ENCODE results near the gene MGMT. TPM values are rescaled to one million over a fixed set of nuclear protein-coding genes. Genes with fewer than 3 reads are reported as not detected.

Gene MGMT
- total RNA-seq, 1 experiment from 2014 or later, result 0.61 TPM

DNA sequence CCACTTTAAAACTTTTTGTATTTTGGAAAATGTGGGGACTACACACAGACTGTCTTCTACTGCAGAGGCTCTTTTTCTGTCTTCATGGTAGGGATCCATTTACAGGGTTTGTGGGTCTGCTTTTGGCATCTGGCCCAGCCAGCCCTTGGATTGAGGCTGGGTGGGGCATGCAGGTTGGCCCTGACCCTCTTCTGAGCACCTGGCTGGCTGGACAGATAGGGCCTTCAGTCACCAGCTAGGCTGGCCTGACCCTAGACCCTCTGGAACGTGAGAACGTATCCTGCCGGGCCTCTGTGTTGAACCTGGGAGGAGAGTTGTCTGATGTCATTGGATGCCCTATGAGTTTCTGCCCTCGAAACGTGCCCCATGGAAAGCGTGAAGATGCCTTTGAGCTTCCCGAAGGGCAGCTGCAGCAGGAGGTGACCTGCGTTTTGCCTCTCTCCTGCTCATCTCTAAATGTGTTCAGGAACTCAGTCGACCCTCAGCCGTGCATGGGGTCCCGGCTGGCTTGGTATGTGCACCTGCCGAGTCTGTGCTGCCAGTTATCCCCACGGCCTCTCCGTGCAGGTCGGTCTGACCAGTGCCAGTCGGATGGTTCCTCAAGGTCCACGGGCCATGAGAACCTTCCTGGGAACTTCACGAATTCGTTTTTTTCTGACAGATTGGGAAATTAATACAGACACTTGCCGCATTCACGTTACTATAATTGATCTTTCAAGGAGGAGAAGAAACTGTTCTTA, 74.9 kb downstream of the MGMT start:
- DNase-seq (ENCODE audit: low read depth), result no peak

- no peak for DNase-seq (ENCODE audit: low read depth)
Observed at GRCh38 chr10:129542589-129542988, 75.5 kb downstream of the MGMT start.

DNA sequence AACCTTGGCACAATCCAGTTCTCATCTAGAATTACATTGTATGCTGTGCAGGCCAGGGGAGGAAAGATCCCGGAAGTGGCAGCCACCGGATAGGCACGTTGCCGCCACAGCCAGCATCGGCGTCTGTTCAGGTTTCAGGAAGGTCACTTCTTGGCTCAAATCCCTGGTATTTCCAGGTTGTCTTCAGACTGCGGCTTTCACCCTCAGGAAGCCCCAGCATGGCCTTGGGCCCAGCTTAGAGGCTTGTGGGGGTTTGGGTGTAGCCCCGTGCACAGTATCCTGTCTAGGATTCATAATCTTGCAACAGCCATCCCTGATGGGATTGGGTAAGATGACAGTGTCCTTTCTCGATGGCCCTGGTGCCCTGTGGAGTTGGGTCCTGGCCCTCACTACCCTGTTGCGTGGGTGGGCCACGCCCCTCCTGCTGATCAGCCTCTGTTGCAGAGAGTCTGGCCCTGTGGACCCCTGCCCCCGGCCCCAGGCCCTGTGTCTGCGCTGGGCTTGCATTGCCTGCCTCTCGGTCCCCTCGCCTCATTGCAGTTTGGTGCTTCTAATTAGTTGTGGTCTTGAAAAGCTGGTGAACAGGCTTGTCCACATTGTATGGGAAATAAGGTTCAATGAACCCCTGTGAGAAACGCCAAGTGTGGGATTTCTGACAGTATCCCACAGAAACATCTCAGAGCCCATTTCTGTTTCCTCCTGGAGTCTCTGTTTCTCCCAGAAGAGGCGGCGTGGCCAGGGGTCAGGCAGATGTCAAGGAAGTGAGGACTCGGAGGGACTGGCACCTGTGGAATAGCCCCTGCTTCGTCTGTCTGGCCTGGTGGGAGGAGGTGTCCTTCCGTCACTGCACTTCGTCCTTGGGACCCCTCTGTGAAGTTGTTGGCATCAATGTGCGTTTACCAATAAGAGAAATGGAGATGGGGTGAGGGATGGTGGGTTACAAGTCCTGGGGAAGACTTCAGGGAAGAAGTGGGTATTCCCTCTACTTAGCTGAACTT, 77.5 kb downstream of the MGMT start:
- DNase-seq (ENCODE audit: low read depth), result no peak

- peak; percentile 28 for DNase-seq (ENCODE audit: low read depth)
Observed at GRCh38 chr10:129545261-129545660, 78.2 kb downstream of the MGMT start.

GRCh38 chr10:129546106-129546505, 79.1 kb downstream of the MGMT start:
- no peak for DNase-seq (ENCODE audit: low read depth)

DNA sequence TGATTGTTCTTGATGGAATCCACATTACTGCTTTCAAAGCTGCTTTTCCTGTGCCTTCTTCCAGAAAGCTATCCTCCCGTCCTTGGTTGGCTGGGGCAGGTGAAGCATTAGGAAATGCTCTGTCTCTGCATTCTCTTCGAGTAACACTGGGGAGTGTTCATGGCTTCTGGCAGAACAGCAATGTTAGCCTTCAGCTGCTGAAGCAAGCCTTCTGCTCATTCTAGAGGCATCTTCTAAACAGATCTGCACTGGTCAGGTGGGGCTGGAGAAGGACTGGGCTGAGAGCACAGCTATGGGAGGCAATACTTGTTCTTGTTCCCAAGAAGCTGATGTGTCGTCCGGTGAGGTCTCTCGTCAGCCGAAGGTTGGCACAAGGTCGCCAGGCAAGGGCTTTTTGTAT, 80.6 kb downstream of the MGMT start:
- no peak for DNase-seq (ENCODE audit: low read depth)

GRCh38 chr10:129548600-129548999, 81.6 kb downstream of the MGMT start:
- DNase-seq (ENCODE audit: low read depth), result no peak

DNA sequence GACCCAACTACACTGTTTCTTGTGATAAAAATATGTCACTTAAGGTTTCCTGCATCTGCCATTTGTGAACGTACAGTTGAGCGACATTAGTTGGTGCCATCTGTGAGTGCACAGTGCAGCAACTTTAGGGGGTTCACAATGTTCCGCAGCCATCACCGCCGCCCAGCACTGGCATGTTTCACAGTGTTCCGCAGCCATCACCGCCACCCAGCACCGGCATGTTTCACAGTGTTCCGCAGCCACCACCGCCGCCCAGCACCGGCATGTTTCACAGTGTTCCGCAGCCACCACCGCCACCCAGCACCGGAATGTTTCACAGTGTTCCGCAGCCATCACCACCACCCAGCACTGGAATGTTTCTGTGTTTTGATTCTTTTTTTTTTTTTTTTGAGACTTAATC, 83.0 kb downstream of the MGMT start:
- DNase-seq (ENCODE audit: low read depth), result no peak

DNA sequence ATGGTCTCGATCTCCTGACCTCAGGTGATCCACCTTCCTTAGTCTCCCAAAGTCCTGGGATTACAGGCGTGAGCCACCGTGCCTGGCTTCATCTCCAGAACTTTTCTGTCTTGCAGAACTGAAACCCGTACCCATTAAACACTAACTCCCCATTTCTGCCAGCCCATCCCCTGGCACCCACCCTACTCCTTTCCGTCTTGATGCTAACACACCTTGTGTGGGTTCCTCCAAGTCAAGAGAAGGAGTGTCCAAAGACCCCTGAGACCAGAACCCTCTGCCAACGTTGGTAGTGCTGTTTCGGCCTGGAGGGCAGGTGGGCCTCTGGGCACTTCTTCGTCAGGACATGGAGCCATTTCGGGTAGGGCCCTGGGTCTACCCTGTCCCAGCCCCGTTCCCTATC, 83.6 kb downstream of the MGMT start:
- DNase-seq (ENCODE audit: low read depth), result no peak

- no peak for DNase-seq (ENCODE audit: low read depth)
Observed at GRCh38 chr10:129552119-129552518, 85.1 kb downstream of the MGMT start.

DNA sequence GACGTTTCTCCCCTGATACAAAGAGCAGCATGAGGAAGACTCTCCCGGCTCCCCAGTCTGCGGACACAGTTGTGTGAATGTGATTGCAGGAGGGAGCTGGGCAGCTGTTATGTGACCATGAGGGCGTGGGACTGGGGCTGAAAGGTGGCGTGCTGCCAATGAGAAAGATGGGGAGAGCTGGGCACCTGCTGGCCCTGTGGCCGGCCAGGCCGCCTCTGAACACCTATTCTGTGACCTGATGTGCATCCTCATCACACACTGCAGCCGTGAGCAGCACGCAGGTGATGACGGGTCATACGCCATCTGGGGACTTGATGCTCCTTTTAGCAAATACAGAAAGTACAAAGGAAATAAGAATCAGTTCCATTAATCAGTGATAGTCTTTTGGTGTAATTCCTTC, 86.9 kb downstream of the MGMT start:
- DNase-seq (ENCODE audit: low read depth), result no peak

DNA sequence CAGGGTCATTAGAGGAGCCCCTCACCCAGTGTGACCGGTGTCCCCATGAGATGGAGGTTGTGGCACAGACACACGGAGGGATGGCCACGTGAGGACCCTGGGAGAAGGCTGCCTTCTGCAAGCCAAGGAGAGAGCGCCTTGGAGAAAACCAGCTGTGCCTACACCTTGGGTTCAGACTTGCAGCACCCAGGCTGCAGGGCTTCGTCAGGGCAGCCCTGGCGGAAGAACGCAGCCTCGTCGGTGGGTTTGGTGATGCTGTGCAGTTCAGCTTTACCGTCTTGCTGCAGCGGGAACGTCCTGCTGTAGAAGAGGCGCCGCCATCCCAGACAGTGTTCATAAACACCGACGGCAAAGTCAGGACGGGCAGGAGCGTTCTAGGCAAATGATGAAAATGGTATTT, 89.3 kb downstream of the MGMT start:
- DNase-seq (ENCODE audit: low read depth), result no peak

- DNase-seq (ENCODE audit: low read depth), result no peak
Observed at GRCh38 chr10:129560361-129560760, 93.3 kb downstream of the MGMT start.

DNA sequence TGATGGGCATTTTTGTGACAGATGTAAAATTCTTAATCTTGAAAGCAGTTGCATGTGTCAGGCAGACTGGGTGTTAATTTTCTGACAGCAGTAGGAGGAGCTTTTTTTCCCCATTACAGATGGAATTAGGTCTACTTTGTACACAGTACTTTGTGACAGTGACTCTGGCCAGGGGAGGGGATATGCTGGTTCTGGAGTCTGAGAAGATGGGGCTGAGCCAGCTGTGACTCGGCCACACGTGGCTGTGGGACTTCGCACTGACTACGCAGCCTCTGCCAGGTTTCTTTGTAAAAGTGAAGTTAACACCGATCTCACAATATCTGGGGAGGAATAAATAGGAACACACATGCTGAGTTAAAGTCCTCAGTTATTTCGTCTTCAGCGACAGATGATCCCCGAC, 95.4 kb downstream of the MGMT start:
- no peak for DNase-seq (ENCODE audit: low read depth)

DNA sequence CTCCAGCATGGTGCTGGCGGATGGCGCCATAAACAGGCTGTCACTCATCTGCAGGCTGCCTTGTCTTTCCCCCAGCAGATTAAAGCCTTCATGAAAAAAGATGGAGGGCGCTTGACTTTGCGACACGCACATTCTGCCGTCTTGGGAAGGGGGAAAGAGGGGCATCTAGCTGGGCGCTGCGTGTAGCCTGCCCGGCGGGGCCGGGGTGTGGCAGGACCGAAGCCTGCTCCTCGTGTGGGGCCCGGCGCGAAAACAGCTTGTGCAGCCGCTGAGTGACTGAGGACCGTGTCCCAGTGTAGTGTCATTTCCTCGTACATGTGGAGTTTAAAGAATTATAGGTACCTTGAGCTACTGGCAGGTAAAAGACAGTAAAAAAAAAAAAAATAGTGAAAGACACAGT, 97.9 kb downstream of the MGMT start:
- no peak for DNase-seq (ENCODE audit: low read depth)

DNA sequence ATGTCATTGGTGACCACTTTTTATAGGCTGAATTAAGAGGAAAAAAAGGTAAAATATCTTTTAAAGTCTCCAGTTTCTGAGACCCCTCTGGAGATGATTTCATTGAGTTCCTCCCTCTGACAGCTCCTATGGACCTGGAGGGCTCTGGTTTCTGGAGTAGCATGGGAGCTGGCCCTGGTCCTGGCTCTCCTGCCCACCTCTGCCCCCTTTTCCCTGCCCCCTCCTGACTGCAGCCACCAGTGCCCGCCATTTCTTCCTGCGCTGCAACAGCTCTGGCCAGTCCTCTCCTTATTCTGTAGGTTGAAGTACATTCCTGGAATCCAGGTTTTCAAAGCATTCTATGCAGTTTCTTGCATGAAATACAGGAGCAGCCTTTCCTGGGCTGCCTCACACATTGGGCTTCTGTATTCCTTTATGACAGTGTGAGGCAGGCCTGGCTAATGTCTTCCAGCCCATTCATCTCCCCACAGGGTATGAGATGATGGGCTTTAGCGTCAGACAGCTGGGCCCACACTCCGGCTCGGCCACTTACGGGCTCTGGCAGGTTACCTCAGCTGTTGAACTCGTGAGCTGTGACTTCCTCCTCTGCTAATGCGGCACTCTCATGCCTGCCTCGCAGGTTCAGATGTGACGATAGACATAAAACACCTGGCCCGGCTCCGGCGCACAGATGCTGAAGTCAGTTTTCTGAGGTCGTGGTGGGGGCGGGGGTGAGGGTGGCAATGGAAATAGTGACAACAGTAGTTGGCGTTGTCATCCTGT, 101.7 kb downstream of the MGMT start:
- no peak for DNase-seq (ENCODE audit: low read depth)

DNA sequence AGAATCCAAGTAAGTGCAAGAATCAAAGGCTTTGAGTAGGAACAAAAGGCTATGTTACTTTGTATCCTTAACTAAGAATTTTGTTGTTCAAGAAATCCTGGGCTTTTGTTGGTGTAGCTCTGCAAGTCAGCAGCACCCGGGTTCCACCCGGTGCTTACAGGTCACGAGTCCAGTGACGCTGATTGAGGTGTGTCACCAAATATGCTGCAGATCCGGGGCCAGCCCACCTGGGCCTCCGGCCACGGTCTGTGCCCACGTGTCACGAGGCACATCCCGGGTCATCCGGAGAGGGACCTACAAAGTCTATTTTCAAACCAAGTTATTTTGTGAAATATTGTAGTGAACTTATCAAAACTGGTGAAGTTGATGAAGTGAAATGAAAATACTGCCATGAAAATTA, 103.1 kb downstream of the MGMT start:
- DNase-seq (ENCODE audit: low read depth), result no peak

DNA sequence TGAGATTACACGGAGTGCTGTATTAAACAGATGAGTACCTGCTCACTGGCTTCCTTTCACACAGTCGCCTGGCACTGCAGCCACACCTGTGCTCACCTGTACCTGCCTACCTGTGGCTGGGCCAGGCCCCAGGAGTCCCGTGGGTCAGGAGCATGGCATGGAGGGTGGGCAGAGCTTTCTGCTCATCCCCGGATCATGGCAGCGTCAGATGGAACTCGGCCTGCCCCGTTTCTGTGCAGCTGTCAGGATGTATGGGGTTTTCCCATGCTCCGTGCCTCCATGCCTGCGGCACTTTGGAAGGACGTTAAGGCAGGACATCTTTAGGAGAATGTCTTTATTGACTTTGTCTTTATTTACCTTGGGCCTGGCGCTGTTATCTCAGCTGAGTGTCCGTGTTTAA, 112.2 kb downstream of the MGMT start:
- no peak for DNase-seq (ENCODE audit: low read depth)

GRCh38 chr10:129580010-129580409, 113.0 kb downstream of the MGMT start:
- no peak for DNase-seq (ENCODE audit: low read depth)

DNA sequence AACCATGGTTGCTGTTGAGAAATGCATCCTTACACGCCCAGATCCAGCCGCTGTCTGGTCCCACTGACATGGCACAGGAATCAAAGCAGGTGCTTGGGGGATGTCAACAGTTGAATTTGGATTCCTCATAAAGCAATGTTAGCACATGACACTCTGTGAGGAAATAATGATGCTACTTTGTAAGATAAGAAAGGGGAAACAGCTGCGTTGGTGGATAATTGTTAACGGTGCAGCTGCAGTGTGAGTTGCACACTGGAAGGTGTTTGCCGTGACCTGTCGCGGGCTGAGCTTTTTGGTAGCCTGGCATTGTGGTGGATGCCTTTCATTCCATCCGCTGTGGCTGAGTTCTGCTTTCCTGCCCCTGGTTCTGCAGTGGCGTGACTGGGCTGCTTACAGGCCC, 113.9 kb downstream of the MGMT start:
- DNase-seq (ENCODE audit: low read depth), result no peak

- no peak for DNase-seq (ENCODE audit: low read depth)
Observed at GRCh38 chr10:129581827-129582411, 114.9 kb downstream of the MGMT start.

All from HT1080 (cell line).